Measurements from ENCODE around the gene RNASEH2B.

Gene RNASEH2B

GRCh38 chr13:50989476-50989875 lies 79.9 kb downstream of the RNASEH2B start:
- ATAC-seq (ENCODE audit: insufficient read depth, low read depth): no peak

GRCh38 chr13:50990065-50990817 lies 80.7 kb downstream of the RNASEH2B start:
- Histone ChIP-seq H3K9me3 (ENCODE audit: insufficient read depth, low read length, severe bottlenecking) (no peaks in the 10 kb centered on the region), H3K79me2 (ENCODE audit: insufficient read depth, low read length) (no peaks in the 10 kb centered on the region), H3K27me3 (ENCODE audit: insufficient read depth, low read length, poor library complexity) (no peaks in the 10 kb centered on the region), H4K20me1 (ENCODE audit: insufficient read depth, low read length) (0 out of 2 replicates have a peak, but pooled peaks cover 5% of the 10 kb centered on the region), H3K27ac (ENCODE audit: low read length) (peak overlapping the region; percentile 83; the same call in 1 of the 2 replicates), H3K4me3 (ENCODE audit: low read depth in 1 of 2, low read length in 2 of 2) (no peak overlapping the region), H3K4me2 (ENCODE audit: insufficient read depth, low read length) (peak overlapping the region; percentile 63; the same call in 1 of the 2 replicates), H3K36me3 (ENCODE audit: insufficient read depth, low read length) (no peaks in the 10 kb centered on the region), H3K4me1 (ENCODE audit: insufficient read depth, low read length) (peaks cover 41% of the 10 kb centered on the region), H2AFZ (ENCODE audit: low read depth, low read length) (no peak overlapping the region), H3K9ac (ENCODE audit: low read depth, low read length) (no peak overlapping the region; the same call in 1 of the 2 replicates)
- ATAC-seq (ENCODE audit: insufficient read depth, low read depth): no peak
- DNase-seq: no peak
- TF ChIP-seq CTCF (IDR thresholded peaks at IDR 0.05; ENCODE audit: borderline replicate concordance, extremely low read depth, low read length, poor library complexity, severe bottlenecking): no peak
- TF ChIP-seq EZH2 (IDR thresholded peaks at IDR 0.05; ENCODE audit: borderline replicate concordance, low read depth, low read length, severe bottlenecking): no peak

More at GRCh38 chr13:50989476-50989875, 79.9 kb downstream of the RNASEH2B start:
- H3K9me3 ChIP-seq (ENCODE audit: insufficient read depth, low read length, severe bottlenecking): no peaks in the 10 kb centered on the region
- DNase-seq: no peak
- H3K4me1 ChIP-seq (ENCODE audit: insufficient read depth, low read length): peaks cover 41% of the 10 kb centered on the region
- H3K9ac ChIP-seq (ENCODE audit: low read depth, low read length): no peak overlapping the region
- no peaks in the 10 kb centered on the region for H3K79me2 ChIP-seq (ENCODE audit: insufficient read depth, low read length)
- H4K20me1 ChIP-seq (ENCODE audit: insufficient read depth, low read length): 0 out of 2 replicates have a peak, but pooled peaks cover 5% of the 10 kb centered on the region
- H3K4me2 ChIP-seq (ENCODE audit: insufficient read depth, low read length): no peak overlapping the region
- no peak overlapping the region for H3K27ac ChIP-seq (ENCODE audit: low read length)
- no peak overlapping the region for H2AFZ ChIP-seq (ENCODE audit: low read depth, low read length)
- TF ChIP-seq CTCF (IDR thresholded peaks at IDR 0.05; ENCODE audit: borderline replicate concordance, extremely low read depth, low read length, poor library complexity, severe bottlenecking) (no peak), EZH2 (IDR thresholded peaks at IDR 0.05; ENCODE audit: borderline replicate concordance, low read depth, low read length, severe bottlenecking) (no peak)
- H3K36me3 ChIP-seq (ENCODE audit: insufficient read depth, low read length): no peaks in the 10 kb centered on the region
- H3K4me3 ChIP-seq (ENCODE audit: low read depth in 1 of 2, low read length in 2 of 2): no peak overlapping the region
- H3K27me3 ChIP-seq (ENCODE audit: insufficient read depth, low read length, poor library complexity): no peaks in the 10 kb centered on the region

- H3K27ac ChIP-seq (ENCODE audit: low read length): peak overlapping the region; percentile 83
- H3K4me2 ChIP-seq (ENCODE audit: insufficient read depth, low read length): peak overlapping the region; percentile 63
- no peak for ATAC-seq (ENCODE audit: insufficient read depth, low read depth)
- no peaks in the 10 kb centered on the region for H3K27me3 ChIP-seq (ENCODE audit: insufficient read depth, low read length, poor library complexity)
- 0 out of 2 replicates have a peak, but pooled peaks cover 5% of the 10 kb centered on the region for H4K20me1 ChIP-seq (ENCODE audit: insufficient read depth, low read length)
- H3K9me3 ChIP-seq (ENCODE audit: insufficient read depth, low read length, severe bottlenecking): no peaks in the 10 kb centered on the region
- H3K79me2 ChIP-seq (ENCODE audit: insufficient read depth, low read length): no peaks in the 10 kb centered on the region
- peak overlapping the region; percentile 42 for H3K9ac ChIP-seq (ENCODE audit: low read depth, low read length)
- DNase-seq: peak; percentile 20
- H2AFZ ChIP-seq (ENCODE audit: low read depth, low read length): no peak overlapping the region
- H3K36me3 ChIP-seq (ENCODE audit: insufficient read depth, low read length): no peaks in the 10 kb centered on the region
- TF ChIP-seq CTCF (IDR thresholded peaks at IDR 0.05; ENCODE audit: borderline replicate concordance, extremely low read depth, low read length, poor library complexity, severe bottlenecking) (no peak), EZH2 (IDR thresholded peaks at IDR 0.05; ENCODE audit: borderline replicate concordance, low read depth, low read length, severe bottlenecking) (no peak)
- 0 out of 4 replicates have a peak overlapping the region, but pooled peaks of 1 of the 2 experiments have one; percentile 45 for H3K4me3 ChIP-seq (ENCODE audit: low read depth in 1 of 2, low read length in 2 of 2)
- peaks cover 41% of the 10 kb centered on the region for H3K4me1 ChIP-seq (ENCODE audit: insufficient read depth, low read length)
These were observed 81.4 kb downstream of the RNASEH2B start for GRCh38 chr13:50990818-50991506.

Data from DND-41 (cell line).